HepG2 (cell line): ENCODE measurements around the gene SLC8B1. TPM values are rescaled to one million over a fixed set of nuclear protein-coding genes. Genes with fewer than 3 reads are reported as not detected.

Experiments used
- ATAC-seq: fragments of 200-7000 bp; cut with Tn5 transposase; 3 replicates; pipeline ENCODE4 v1.9.1; 2020; ENCODE audit warnings: mild to moderate bottlenecking, moderate library complexity
- BruUV-seq: library from RNA; stranded (reverse); fragments of 400-500 nt; replicated peaks from 2 replicates; lab custom pipeline; 2021; lab: Mats Ljungman, UMichigan
- CTCF ChIA-PET: fragments of 300-600 bp; formaldehyde crosslinking; extraction: SDS; loops from one replicate; lab custom pipeline; 2021; ENCODE audit warnings: low total read pairs, inconsistent platforms, low intra/inter-chr PET ratio; lab: Yijun Ruan, JAX
- POLR2A ChIA-PET: fragments of 350-600 bp; sonication (Branson Sonifier 250); formaldehyde crosslinking; loops from one replicate; lab custom pipeline; 2020; ENCODE audit warnings: antibody characterized with exemption, inconsistent platforms; lab: Yijun Ruan, JAX
- DNase-seq: peaks from one replicate; pipeline ENCODE4 v3.0.0-alpha.2; 2015; ENCODE audit warnings: low spot score
- FAIRE-seq: peaks from 3 replicates; lab custom pipeline; 2011; peaks lifted over from hg19 to GRCh38; lab: Jason Lieb, UNC
- H2AFZ ChIP-seq: one replicate; pipeline ENCODE4 v1.6.1; 2011; ENCODE audit warnings: low read length, inconsistent platforms
- H3K27ac ChIP-seq: fragments of 300-600 bp; 3 replicates; pipeline ENCODE4 v1.8.0; 2011; ENCODE audit warnings: mixed run types, mild to moderate bottlenecking, mixed read lengths, low read length, inconsistent platforms; ENCODE audit not compliant: insufficient read depth; ENCODE audit errors: extremely low read length
- H3K27me3 ChIP-seq, 2 experiments: fragments of 200-600 bp in 1 of 2; 2 replicates in 1 of 2; 3 replicates in 1 of 2; pipeline versions ENCODE4 v1.6.0 to v1.8.0; 2011; ENCODE audit warnings: low read length in 2 of 2, mild to moderate bottlenecking in 2 of 2, moderate library complexity in 2 of 2, inconsistent platforms in 1 of 2; ENCODE audit not compliant: insufficient read depth in 2 of 2, control insufficient read depth in 1 of 2
- H3K36me3 ChIP-seq, 2 experiments: fragments of 200-600 bp in 1 of 2; replicated peaks in 1 of 2; 2 replicates in 1 of 2; 3 replicates in 1 of 2; pipeline versions ENCODE4 v1.5.1 to v1.8.0; 2011; ENCODE audit warnings: low read length in 2 of 2, inconsistent platforms in 1 of 2; ENCODE audit not compliant: insufficient read depth in 2 of 2, control insufficient read depth in 1 of 2
- H3K4me1 ChIP-seq: 2 replicates; pipeline ENCODE4 v1.5.1; 2012; ENCODE audit warnings: low read length, inconsistent platforms; ENCODE audit not compliant: insufficient read depth
- H3K4me2 ChIP-seq: 2 replicates; pipeline ENCODE4 v1.6.0; 2011; ENCODE audit warnings: low read depth, low read length, inconsistent platforms
- H3K4me3 ChIP-seq, 3 experiments: fragments of 200-600 bp in 1 of 3; sonication (generic), shearing (Covaris generic) in 1 of 3; replicated peaks in 1 of 3; 2 replicates each; pipeline ENCODE4 v1.5.1; 2011 to 2016; ENCODE audit warnings: low read length in 3 of 3, inconsistent platforms in 2 of 3, low read depth in 2 of 3, mild to moderate bottlenecking in 2 of 3, control low read depth in 1 of 3, mixed read lengths in 1 of 3; ENCODE audit not compliant: insufficient read depth in 1 of 3
- H3K79me2 ChIP-seq: one replicate; pipeline ENCODE4 v1.6.1; 2011; ENCODE audit warnings: low read length, inconsistent platforms; ENCODE audit not compliant: insufficient read depth
- H3K9ac ChIP-seq: 2 replicates; pipeline ENCODE4 v1.6.0; 2011; ENCODE audit warnings: mild to moderate bottlenecking, low read depth, low read length, inconsistent platforms; ENCODE audit not compliant: insufficient read depth
- H3K9me3 ChIP-seq: 2 replicates; pipeline ENCODE4 v1.5.1; 2012; ENCODE audit warnings: mild to moderate bottlenecking, low read length
- H4K20me1 ChIP-seq: 2 replicates; pipeline ENCODE4 v1.6.0; 2011; ENCODE audit warnings: inconsistent platforms, mild to moderate bottlenecking, low read length, moderate library complexity; ENCODE audit not compliant: insufficient read depth
- ATF7 ChIP-seq, 2 experiments: fragments of 450-650 bp in 1 of 2; sonication (generic) in 1 of 2; formaldehyde crosslinking in 1 of 2; IDR thresholded peaks; 2 replicates each; pipeline versions ENCODE4 v1.4.0 to v1.6.1; 2016 to 2020; ENCODE audit warnings: antibody characterized with exemption in 1 of 2, mild to moderate bottlenecking in 1 of 2, missing genetic modification reagents in 1 of 2
- FIP1L1 ChIP-seq: fragments of 200-400 bp; formaldehyde crosslinking; IDR thresholded peaks from 2 replicates; pipeline ENCODE4 v1.6.1; 2018; ENCODE audit warnings: low read depth, mild to moderate bottlenecking, low read length, moderate library complexity, borderline replicate concordance; ENCODE audit not compliant: insufficient read depth
- HNF4A ChIP-seq: sonication (generic); formaldehyde crosslinking; IDR thresholded peaks from 2 replicates; pipeline ENCODE4 v1.4.0; 2020; ENCODE audit warnings: missing genetic modification reagents
- STAG1 ChIP-seq: sonication (generic); formaldehyde crosslinking; IDR thresholded peaks from 2 replicates; pipeline ENCODE4 v1.4.0; 2020; ENCODE audit warnings: missing genetic modification reagents
- ZBTB21 ChIP-seq: sonication (generic); formaldehyde crosslinking; IDR thresholded peaks from 2 replicates; pipeline ENCODE4 v1.4.0; 2020; ENCODE audit warnings: missing genetic modification reagents
- ZBTB8A ChIP-seq: sonication (generic); formaldehyde crosslinking; IDR thresholded peaks from 2 replicates; pipeline ENCODE4 v1.4.0; 2020; ENCODE audit warnings: mild to moderate bottlenecking, low read depth, missing genetic modification reagents, borderline replicate concordance
- ZMYM2 ChIP-seq: sonication (generic); formaldehyde crosslinking; IDR thresholded peaks from 2 replicates; pipeline ENCODE4 v1.8.0; 2022; ENCODE audit warnings: mild to moderate bottlenecking, missing genetic modification reagents
- ZNF263 ChIP-seq: sonication (generic); formaldehyde crosslinking; IDR thresholded peaks from 2 replicates; pipeline ENCODE4 v1.4.0; 2020; ENCODE audit warnings: missing genetic modification reagents
- WGBS: methylation state at CpG from one replicate; pipeline ENCODE4 v1.1.6; 2017; ENCODE audit warnings: low lambda C conversion rate; 5-methylcytosine and 5-hydroxymethylcytosine counted together
- in situ Hi-C: cut with HindIII; loops from 2 replicates; pipeline ENCODE4 v1.10.0; 2017; ENCODE audit warnings: low pct_unique_long_range_greater_than_20kb; ENCODE audit not compliant: extremely low pct_ligation_motif_present
- intact Hi-C: fragments of 100-400 bp; cut with micrococcal nuclease; formaldehyde crosslinking; loops from one replicate; pipeline ENCODE4 v1.10.0; 2022; ENCODE audit not compliant: unreplicated experiment
- polyA plus RNA-seq, 8 experiments: library from polyadenylated mRNA; depleted of rRNA in 3 of 8; stranded (reverse) in 7 of 8; unstranded in 1 of 8; fragments of >200 nt; fragmentation: Illumina TruSeq in 4 of 8; extraction: Trizol in 4 of 8; gene quantifications; 2 replicates each; pipeline versions ENCODE4 v1.2.1 to v1.2.3, GENCODE V29; 2011 to 2016; ENCODE audit warnings: low read depth in 4 of 8, missing spikeins in 1 of 8, mixed read lengths in 1 of 8; ENCODE audit not compliant: insufficient read depth in 1 of 8
- total RNA-seq, 5 experiments: library from RNA; depleted of rRNA; stranded (reverse); fragments of >200 nt; fragmentation: Illumina TruSeq; extraction: Trizol; gene quantifications; 2 replicates each; pipeline ENCODE4 v1.2.3, GENCODE V29; 2016; ENCODE audit warnings: low read depth in 1 of 5
- TF ChIP-seq, protein P1 (sequence below): sonication (generic); formaldehyde crosslinking; IDR thresholded peaks from 2 replicates; pipeline ENCODE4 v1.4.0; 2020; ENCODE audit warnings: mild to moderate bottlenecking, missing genetic modification reagents
- TF ChIP-seq, protein P2 (sequence below): sonication (generic); formaldehyde crosslinking; IDR thresholded peaks from 2 replicates; pipeline ENCODE4 v1.5.0; 2020; ENCODE audit warnings: mild to moderate bottlenecking, low read depth, missing genetic modification reagents, borderline replicate concordance
- TF ChIP-seq, protein P3 (sequence below): sonication (generic); formaldehyde crosslinking; IDR thresholded peaks from 2 replicates; pipeline ENCODE4 v1.4.0; 2020; ENCODE audit warnings: missing genetic modification reagents

The SLC8B1 gene
- total and polyA plus RNA-seq, 2 of the 13 experiments (the other 11 are each of a cell fraction or from before 2014, with no cell fraction given) = 6.8 to 8.0 TPM

DNA sequence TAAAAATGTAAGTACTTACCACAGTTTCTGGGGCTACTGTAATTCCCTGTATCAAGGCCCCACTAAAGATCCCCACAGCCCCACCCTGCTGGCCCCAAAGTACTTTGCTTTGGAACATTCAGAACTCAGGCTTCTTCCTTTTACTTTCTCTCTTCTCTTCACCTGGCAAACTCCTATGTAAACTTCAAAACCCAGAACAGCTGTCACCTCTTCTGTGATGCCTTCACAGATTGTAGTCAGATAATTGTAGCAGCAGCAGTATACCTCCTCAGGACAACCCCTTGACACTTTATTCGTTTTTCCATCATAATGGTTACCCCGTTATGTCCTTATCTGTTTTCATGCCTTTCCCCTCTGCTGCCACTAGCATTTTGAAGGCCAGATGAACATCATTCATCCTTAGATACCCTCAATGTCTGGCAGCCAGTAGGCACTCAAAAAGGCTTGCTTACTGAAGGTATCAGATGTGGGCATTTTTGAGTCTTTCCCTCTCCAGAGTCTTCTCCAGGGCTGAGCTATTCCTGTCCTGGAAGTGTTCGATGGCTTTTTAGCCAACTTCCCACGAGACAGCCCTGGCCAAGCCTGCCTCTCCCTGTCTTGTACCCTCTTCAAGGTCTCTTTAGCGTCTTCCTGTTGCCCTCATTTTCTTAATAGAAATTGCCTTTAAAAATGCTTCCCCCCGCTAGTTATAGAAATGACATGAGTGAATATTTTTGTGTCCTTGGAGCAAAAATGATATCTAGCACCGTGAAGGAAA lies 30.9 kb upstream of the SLC8B1 start:
- Histone ChIP-seq H3K79me2 (no peaks in the 10 kb centered on the region), H3K27me3 (no peaks in the 10 kb centered on the region), H2AFZ (no peak overlapping the region), H3K27ac (no peak overlapping the region), H3K4me1 (no peaks in the 10 kb centered on the region), H3K4me2 (no peak overlapping the region), H3K9me3 (no peaks in the 10 kb centered on the region), H3K4me3 (no peak overlapping the region), H3K9ac (no peak overlapping the region), H3K36me3 (peaks cover 3 to 4% of the 10 kb centered on the region in 2 experiments; a peak in 3 of 5 replicates), H4K20me1 (0 out of 2 replicates have a peak, but pooled peaks cover 2% of the 10 kb centered on the region)
- intact Hi-C loops = no loop called here
- 96% methylated on average over 7 of the region's 7 CpGs for WGBS
- ChIA-PET POLR2A (no interaction called here), CTCF (no interaction called here)
- ATAC-seq = no peak
- FAIRE-seq = no peak
- no peak for TF ChIP-seq ZNF263 (CRISPR knock-in tag)
- TF ChIP-seq, protein P1, sequence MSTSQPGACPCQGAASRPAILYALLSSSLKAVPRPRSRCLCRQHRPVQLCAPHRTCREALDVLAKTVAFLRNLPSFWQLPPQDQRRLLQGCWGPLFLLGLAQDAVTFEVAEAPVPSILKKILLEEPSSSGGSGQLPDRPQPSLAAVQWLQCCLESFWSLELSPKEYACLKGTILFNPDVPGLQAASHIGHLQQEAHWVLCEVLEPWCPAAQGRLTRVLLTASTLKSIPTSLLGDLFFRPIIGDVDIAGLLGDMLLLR = no peak
- TF ChIP-seq HNF4A (CRISPR knock-in tag) = no peak
- no peak for TF ChIP-seq ZBTB21
- no peak for TF ChIP-seq STAG1 (CRISPR knock-in tag)
- TF ChIP-seq ZMYM2 (CRISPR knock-in tag) = no peak
- no peak for TF ChIP-seq ATF7 (IDR thresholded peaks at IDR 0.05)
- TF ChIP-seq ATF7 (CRISPR knock-in tag; IDR thresholded peaks at IDR 0.05) = no peak
- no peak for TF ChIP-seq FIP1L1
- TF ChIP-seq, protein P2, sequence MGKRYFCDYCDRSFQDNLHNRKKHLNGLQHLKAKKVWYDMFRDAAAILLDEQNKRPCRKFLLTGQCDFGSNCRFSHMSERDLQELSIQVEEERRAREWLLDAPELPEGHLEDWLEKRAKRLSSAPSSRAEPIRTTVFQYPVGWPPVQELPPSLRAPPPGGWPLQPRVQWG (CRISPR knock-in tag) = no peak
- no peak for TF ChIP-seq ZBTB8A
- TF ChIP-seq, protein P3, sequence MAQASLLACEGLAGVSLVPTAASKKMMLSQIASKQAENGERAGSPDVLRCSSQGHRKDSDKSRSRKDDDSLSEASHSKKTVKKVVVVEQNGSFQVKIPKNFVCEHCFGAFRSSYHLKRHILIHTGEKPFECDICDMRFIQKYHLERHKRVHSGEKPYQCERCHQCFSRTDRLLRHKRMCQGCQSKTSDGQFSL (CRISPR knock-in tag) = no peak
- BruUV-seq = no TSS peak
- no peak for DNase-seq
- in situ Hi-C loops = no loop called here
